ENCODE results near the gene SPEM1. TPM values are rescaled to one million over a fixed set of nuclear protein-coding genes. Genes with fewer than 3 reads are reported as not detected.

The SPEM1 gene
- total RNA-seq, 1 donor from 2014 or later, result not detected

- Histone ChIP-seq H3K36me3 (no peaks in the 10 kb centered on the region), H3K27ac (replicated peaks) (peak overlapping the region; percentile 75), H3K9me3 (replicated peaks) (no peaks in the 10 kb centered on the region), H3K27me3 (ENCODE audit: low read depth) (peaks cover 28% of the 10 kb centered on the region), H3K4me3 (peak overlapping the region; percentile 69), H3K4me1 (peaks cover 64% of the 10 kb centered on the region)
- peak; percentile 80 for DNase-seq
- peak; percentile 91 for TF ChIP-seq CTCF (IDR thresholded peaks at IDR 0.05; ENCODE audit: borderline replicate concordance)
- intact Hi-C loops (cut with micrococcal nuclease), result no loop called here
These were observed 16.6 kb downstream of the SPEM1 start for GRCh38 chr17:7436556-7437368.

GRCh38 chr17:7437369-7437863 lies 17.3 kb downstream of the SPEM1 start:
- Histone ChIP-seq H3K27me3 (ENCODE audit: low read depth) (peaks cover 28% of the 10 kb centered on the region), H3K9me3 (replicated peaks) (no peaks in the 10 kb centered on the region), H3K4me1 (peaks cover 64% of the 10 kb centered on the region), H3K4me3 (peak overlapping the region; percentile 69), H3K27ac (replicated peaks) (peak overlapping the region; percentile 75), H3K36me3 (no peaks in the 10 kb centered on the region)
- no peak for TF ChIP-seq CTCF (IDR thresholded peaks at IDR 0.05; ENCODE audit: borderline replicate concordance)
- intact Hi-C loops (cut with micrococcal nuclease), result no loop called here
- DNase-seq, result no peak

DNA sequence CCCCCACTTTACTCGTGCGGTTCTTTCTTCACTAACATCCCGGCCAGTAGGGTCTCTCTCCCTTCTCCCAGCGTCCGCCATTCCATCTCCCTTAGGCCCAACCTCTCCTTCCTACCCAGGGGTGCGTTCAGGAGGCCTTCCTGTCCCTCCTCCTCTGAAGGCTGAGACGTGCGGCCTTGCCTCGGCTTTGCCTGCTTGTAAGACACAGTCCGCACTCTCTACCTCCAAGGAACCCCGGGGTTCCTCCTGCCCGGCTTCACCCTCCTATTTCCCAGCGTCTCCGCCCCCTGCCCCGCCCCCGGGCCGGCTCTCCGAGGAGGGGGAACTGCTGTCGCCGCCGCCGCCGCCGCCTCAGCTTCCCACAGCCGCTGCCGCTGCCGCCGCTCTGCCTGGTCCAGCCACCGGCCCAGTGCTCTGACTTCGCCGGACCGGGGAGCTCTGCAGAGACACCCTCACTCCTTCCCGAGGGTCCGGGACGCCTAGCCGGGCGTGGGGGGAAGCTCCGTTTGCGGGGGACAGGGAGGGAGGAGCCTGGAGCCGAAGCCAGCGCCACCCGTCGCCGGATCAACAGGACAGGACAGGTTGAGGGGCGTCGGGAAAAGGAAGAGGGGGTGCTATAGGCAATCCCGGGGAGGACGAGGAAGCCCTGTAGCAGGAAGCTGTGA lies 18.0 kb downstream of the SPEM1 start:
- intact Hi-C loops (cut with micrococcal nuclease), result no loop called here
- Histone ChIP-seq H3K27ac (replicated peaks) (peak overlapping the region; percentile 75), H3K4me1 (peaks cover 64% of the 10 kb centered on the region), H3K4me3 (peak overlapping the region; percentile 69), H3K36me3 (no peaks in the 10 kb centered on the region), H3K9me3 (replicated peaks) (no peaks in the 10 kb centered on the region), H3K27me3 (ENCODE audit: low read depth) (peaks cover 28% of the 10 kb centered on the region)
- TF ChIP-seq CTCF (IDR thresholded peaks at IDR 0.05; ENCODE audit: borderline replicate concordance), result no peak
- DNase-seq, result peak; percentile 78

- TF ChIP-seq CTCF (IDR thresholded peaks at IDR 0.05; ENCODE audit: borderline replicate concordance), result no peak
- Histone ChIP-seq H3K36me3 (no peaks in the 10 kb centered on the region), H3K4me3 (peak overlapping the region; percentile 69), H3K27ac (replicated peaks) (peak overlapping the region; percentile 75), H3K9me3 (replicated peaks) (no peaks in the 10 kb centered on the region), H3K27me3 (ENCODE audit: low read depth) (peaks cover 28% of the 10 kb centered on the region), H3K4me1 (peaks cover 64% of the 10 kb centered on the region)
- DNase-seq, result no peak
- intact Hi-C loops (cut with micrococcal nuclease), result no loop called here
These were observed 18.7 kb downstream of the SPEM1 start for GRCh38 chr17:7438656-7439460.

DNA sequence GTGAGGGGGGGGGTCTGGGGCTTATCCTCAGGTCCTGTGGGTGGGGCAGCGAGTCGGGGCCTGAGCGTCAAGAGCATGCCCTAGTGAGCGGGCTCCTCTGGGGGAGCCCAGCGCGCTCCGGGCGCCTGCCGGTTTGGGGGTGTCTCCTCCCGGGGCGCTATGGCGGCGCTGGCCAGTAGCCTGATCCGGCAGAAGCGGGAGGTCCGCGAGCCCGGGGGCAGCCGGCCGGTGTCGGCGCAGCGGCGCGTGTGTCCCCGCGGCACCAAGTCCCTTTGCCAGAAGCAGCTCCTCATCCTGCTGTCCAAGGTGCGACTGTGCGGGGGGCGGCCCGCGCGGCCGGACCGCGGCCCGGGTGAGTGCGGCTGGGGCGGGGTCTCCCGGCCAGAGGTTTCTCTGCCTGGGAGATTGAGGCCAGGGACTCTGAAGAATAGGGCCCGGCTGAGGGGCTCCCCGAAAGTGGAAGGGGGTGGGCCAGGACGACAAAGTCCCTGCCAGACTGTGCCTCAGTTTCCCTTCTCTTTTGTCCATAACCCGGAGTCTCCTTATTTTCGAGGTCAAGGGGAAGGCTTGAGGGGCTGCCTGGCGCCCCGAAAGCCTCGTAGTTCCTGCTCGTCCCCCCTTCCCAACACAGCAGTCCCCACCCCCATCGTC lies 19.5 kb downstream of the SPEM1 start, which contains the start of gene FGF11:
FGF11 (plus strand) TSS at position 51 of the 651 bp plus-strand sequence; CDS start at position 160, 109 bp downstream.
- intact Hi-C loops (cut with micrococcal nuclease), result no loop called here
- peaks cover 67% of the 10 kb centered on the region for H3K4me1 ChIP-seq
- no peak for DNase-seq
- no peaks in the 10 kb centered on the region for H3K36me3 ChIP-seq
- peaks cover 28% of the 10 kb centered on the region for H3K27me3 ChIP-seq (ENCODE audit: low read depth)
- H3K4me3 ChIP-seq, result peak within 1 kb of the TSS; percentile 69
- peak within 1 kb of the TSS; percentile 82 for H3K27ac ChIP-seq (replicated peaks)
- no peaks in the 10 kb centered on the region for H3K9me3 ChIP-seq (replicated peaks)
- no peak for TF ChIP-seq CTCF (IDR thresholded peaks at IDR 0.05; ENCODE audit: borderline replicate concordance)
